K562 (cell line): ENCODE results near the gene C3AR1. TPM values are rescaled to one million over a fixed set of nuclear protein-coding genes. Genes with fewer than 3 reads are reported as not detected.

Experiments used
- C11orf30 ChIP-seq: fragments of 450-650 bp; IDR thresholded peaks from 2 replicates; pipeline ENCODE4 v1.6.1; 2016; ENCODE audit warnings: low read depth, mild to moderate bottlenecking
- CBFA2T3 ChIP-seq: fragments of 450-650 bp; IDR thresholded peaks from 2 replicates; pipeline ENCODE4 v1.6.1; 2017
- CREM ChIP-seq: IDR thresholded peaks from 2 replicates; pipeline ENCODE4 v1.6.1; 2014; ENCODE audit warnings: antibody characterized with exemption, low read depth
- DPF2 ChIP-seq: fragments of 450-650 bp; IDR thresholded peaks from 2 replicates; pipeline ENCODE4 v1.6.1; 2016
- ESRRA ChIP-seq: fragments of 450-650 bp; IDR thresholded peaks from 2 replicates; pipeline ENCODE4 v1.6.1; 2014; ENCODE audit warnings: low read depth, mild to moderate bottlenecking, moderate library complexity, borderline replicate concordance
- ETV6 ChIP-seq, 3 experiments: fragments of 150-350 bp in 1 of 3; sonication (generic) in 1 of 3; formaldehyde crosslinking in 1 of 3; IDR thresholded peaks; 2 replicates each; pipeline versions ENCODE4 v1.6.1 to v1.8.0; 2014 to 2022; ENCODE audit warnings: borderline replicate concordance in 2 of 3, low read depth in 2 of 3, antibody characterized with exemption in 1 of 3, low read length in 1 of 3, mild to moderate bottlenecking in 1 of 3, missing genetic modification reagents in 1 of 3
- FOSL1 ChIP-seq: fragments of 200-800 bp; sonication (Bioruptor generic); conservative IDR thresholded peaks from 2 replicates; pipeline ENCODE4 v1.6.1; 2016; ENCODE audit warnings: missing genetic modification characterization, missing compliant biosample characterization
- L3MBTL2 ChIP-seq: fragments of 450-650 bp; IDR thresholded peaks from 2 replicates; pipeline ENCODE4 v1.6.1; 2016; ENCODE audit warnings: mild to moderate bottlenecking, moderate library complexity
- MTA1 ChIP-seq: fragments of 450-650 bp; IDR thresholded peaks from 2 replicates; pipeline ENCODE4 v1.6.1; 2017; ENCODE audit warnings: borderline replicate concordance
- NR2C2 ChIP-seq, 2 experiments: fragments of 200-800 bp in 1 of 2; sonication (Bioruptor generic) in 1 of 2; sonication (generic) in 1 of 2; formaldehyde crosslinking in 1 of 2; IDR thresholded peaks; 2 replicates each; pipeline versions ENCODE4 v1.6.1 to v1.8.0; 2016 to 2022; ENCODE audit warnings: mild to moderate bottlenecking in 1 of 2, missing compliant biosample characterization in 1 of 2, missing genetic modification characterization in 1 of 2, missing genetic modification reagents in 1 of 2
- PHF8 ChIP-seq: fragments of 200-600 bp; sonication (generic); IDR thresholded peaks from 2 replicates; pipeline ENCODE4 v1.6.1; 2012; ENCODE audit warnings: mixed run types, mild to moderate bottlenecking, inconsistent platforms, low read length, moderate library complexity, borderline replicate concordance
- POLR2H ChIP-seq: IDR thresholded peaks from 2 replicates; pipeline ENCODE4 v1.6.1; 2016; ENCODE audit warnings: missing genetic modification characterization, low read depth, mild to moderate bottlenecking, control low read depth, missing compliant biosample characterization, moderate library complexity
- POLR3A ChIP-seq: IDR thresholded peaks from 2 replicates; pipeline ENCODE4 v1.6.1; 2011; ENCODE audit warnings: borderline replicate concordance, mild to moderate bottlenecking, moderate library complexity; ENCODE audit not compliant: insufficient read length, insufficient read depth; ENCODE audit errors: extremely low read depth
- RAD51 ChIP-seq: fragments of 450-650 bp; IDR thresholded peaks from 2 replicates; pipeline ENCODE4 v1.7.1; 2016; ENCODE audit warnings: low read depth, mild to moderate bottlenecking, borderline replicate concordance
- TBP ChIP-seq: optimal IDR thresholded peaks from 2 replicates; pipeline ENCODE3; 2011; ENCODE audit warnings: low read depth, low read length, improper control_type of control experiment
- ZFP30 ChIP-seq: fragments of 250-450 bp; sonication (Bioruptor Pico); IDR thresholded peaks from 2 replicates; pipeline ENCODE4 v1.8.0; 2022; ENCODE audit warnings: moderate library complexity, mild to moderate bottlenecking, inconsistent platforms, borderline replicate concordance
- ZNF644 ChIP-seq: fragments of 200-800 bp; sonication (Bioruptor generic); IDR thresholded peaks from 2 replicates; pipeline ENCODE4 v1.6.1; 2016; ENCODE audit warnings: low read depth, missing genetic modification characterization, missing compliant biosample characterization
- ZNF764 ChIP-seq: fragments of 250-450 bp; sonication (Bioruptor Pico); IDR thresholded peaks from 2 replicates; pipeline ENCODE4 v1.4.0; 2020; ENCODE audit warnings: low read depth, mild to moderate bottlenecking, moderate library complexity
- polyA plus RNA-seq, 8 experiments: library from polyadenylated mRNA; depleted of rRNA in 4 of 8; stranded (reverse) in 5 of 8; unstranded in 3 of 8; fragments of >200 nt; fragmentation: Nextera tagmentation in 2 of 8; fragmentation: Illumina TruSeq in 1 of 8; extraction: Ambion mirVana in 2 of 8; extraction: Trizol in 1 of 8; gene quantifications; 2 replicates each; pipeline versions ENCODE4 v1.2.1 to v1.2.3, GENCODE V29; 2011 to 2014; ENCODE audit warnings: inconsistent platforms in 1 of 8, missing spikeins in 1 of 8
- total RNA-seq, 7 experiments: library from RNA; depleted of rRNA in 6 of 7; stranded (reverse); fragments of >200 nt in 6 of 7; fragmentation: Illumina TruSeq in 2 of 7; extraction: Trizol in 2 of 7; gene quantifications; 2 replicates each; pipeline versions ENCODE4 v1.2.1 to v1.2.3, GENCODE V29; 2011 to 2021; ENCODE audit warnings: low replicate concordance in 1 of 7
- TF ChIP-seq, protein P1 (sequence below): fragments of 450-650 bp; IDR thresholded peaks from 2 replicates; pipeline ENCODE4 v1.6.1; 2018; ENCODE audit not compliant: partially characterized antibody
- TF ChIP-seq, protein P2 (sequence below): fragments of 450-650 bp; IDR thresholded peaks from 2 replicates; pipeline ENCODE4 v1.6.1; 2017; ENCODE audit warnings: antibody characterized with exemption, mild to moderate bottlenecking

The C3AR1 gene
- total and polyA plus RNA-seq, 9 of the 15 experiments (the other 6 are each of a cell fraction or from before 2014, with no cell fraction given) = 2.2 to 12.9 (median 5.3) TPM

DNA sequence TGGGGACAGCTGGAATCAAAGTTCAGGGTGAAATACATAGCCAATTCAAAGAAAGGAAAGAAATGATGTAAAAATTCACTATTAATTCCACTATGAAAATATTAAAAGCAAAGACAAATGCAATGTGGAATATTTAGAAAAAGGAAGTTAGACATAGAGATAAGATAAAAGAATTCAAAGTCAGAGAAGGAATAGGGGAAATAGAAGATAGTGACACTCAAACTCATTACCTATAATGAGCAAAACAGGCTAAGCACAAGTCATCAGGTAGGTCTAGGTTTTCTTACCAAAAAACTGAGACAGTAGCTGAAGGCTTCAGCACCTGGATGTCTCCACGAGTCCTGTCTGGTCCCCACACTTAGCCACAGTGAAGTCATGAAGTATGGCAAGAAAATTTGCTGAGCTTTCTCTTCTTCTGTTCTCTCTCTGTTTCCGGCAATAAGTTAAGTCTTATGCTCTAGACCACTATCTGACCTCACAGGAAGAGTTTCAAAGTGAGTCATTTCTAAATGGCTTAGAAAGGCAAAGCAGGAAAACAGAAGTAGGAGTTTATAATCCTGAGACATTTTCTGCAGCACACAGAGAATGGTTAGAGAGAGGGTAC, at the start of gene C3AR1 (continued):
- TF ChIP-seq, protein P1, sequence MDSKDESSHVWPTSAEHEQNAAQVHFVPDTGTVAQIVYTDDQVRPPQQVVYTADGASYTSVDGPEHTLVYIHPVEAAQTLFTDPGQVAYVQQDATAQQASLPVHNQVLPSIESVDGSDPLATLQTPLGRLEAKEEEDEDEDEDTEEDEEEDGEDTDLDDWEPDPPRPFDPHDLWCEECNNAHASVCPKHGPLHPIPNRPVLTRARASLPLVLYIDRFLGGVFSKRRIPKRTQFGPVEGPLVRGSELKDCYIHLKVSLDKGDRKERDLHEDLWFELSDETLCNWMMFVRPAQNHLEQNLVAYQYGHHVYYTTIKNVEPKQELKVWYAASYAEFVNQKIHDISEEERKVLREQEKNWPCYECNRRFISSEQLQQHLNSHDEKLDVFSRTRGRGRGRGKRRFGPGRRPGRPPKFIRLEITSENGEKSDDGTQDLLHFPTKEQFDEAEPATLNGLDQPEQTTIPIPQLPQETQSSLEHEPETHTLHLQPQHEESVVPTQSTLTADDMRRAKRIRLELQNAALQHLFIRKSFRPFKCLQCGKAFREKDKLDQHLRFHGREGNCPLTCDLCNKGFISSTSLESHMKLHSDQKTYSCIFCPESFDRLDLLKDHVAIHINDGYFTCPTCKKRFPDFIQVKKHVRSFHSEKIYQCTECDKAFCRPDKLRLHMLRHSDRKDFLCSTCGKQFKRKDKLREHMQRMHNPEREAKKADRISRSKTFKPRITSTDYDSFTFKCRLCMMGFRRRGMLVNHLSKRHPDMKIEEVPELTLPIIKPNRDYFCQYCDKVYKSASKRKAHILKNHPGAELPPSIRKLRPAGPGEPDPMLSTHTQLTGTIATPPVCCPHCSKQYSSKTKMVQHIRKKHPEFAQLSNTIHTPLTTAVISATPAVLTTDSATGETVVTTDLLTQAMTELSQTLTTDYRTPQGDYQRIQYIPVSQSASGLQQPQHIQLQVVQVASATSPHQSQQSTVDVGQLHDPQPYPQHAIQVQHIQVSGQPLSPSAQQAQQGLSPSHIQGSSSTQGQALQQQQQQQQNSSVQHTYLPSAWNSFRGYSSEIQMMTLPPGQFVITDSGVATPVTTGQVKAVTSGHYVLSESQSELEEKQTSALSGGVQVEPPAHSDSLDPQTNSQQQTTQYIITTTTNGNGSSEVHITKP = peak; percentile 7
- TF ChIP-seq C11orf30 (peak; percentile 96), PHF8 (peak; percentile 16; the same call in 1 of the 2 replicates), ZFP30 (CRISPR knock-in tag) (no peak), POLR2H (peak; percentile 56; the same call in 1 of the 2 replicates), ZNF644 (tag) (0 out of 2 replicates have a peak, but pooled peaks have one; percentile 53), POLR3A (no peak), RAD51 (no peak), CBFA2T3 (peak; percentile 45; the same call in 1 of the 2 replicates), MTA1 (peak; percentile 30; the same call in 1 of the 2 replicates), FOSL1 (tag) (peak; percentile 93), ZNF764 (CRISPR knock-in tag) (no peak), DPF2 (peak; percentile 82), ESRRA (0 out of 2 replicates have a peak, but pooled peaks have one; percentile 17), ETV6 (IDR thresholded peaks at IDR 0.05; ENCODE audit: borderline replicate concordance in 1 of 2, low read depth in 2 of 2, low read length in 1 of 2) (peak in 1 of 2 experiments; percentile 54; a peak in 1 of 4 replicates), ETV6 (CRISPR knock-in tag; IDR thresholded peaks at IDR 0.05; ENCODE audit: borderline replicate concordance) (no peak), NR2C2 (CRISPR knock-in tag; IDR thresholded peaks at IDR 0.05) (no peak), NR2C2 (tag; IDR thresholded peaks at IDR 0.05) (peak; percentile 72), CREM (peak; percentile 26; the same call in 1 of the 2 replicates), L3MBTL2 (peak; percentile 29; the same call in 1 of the 2 replicates), TBP (peak; percentile 23)
- TF ChIP-seq, protein P2, sequence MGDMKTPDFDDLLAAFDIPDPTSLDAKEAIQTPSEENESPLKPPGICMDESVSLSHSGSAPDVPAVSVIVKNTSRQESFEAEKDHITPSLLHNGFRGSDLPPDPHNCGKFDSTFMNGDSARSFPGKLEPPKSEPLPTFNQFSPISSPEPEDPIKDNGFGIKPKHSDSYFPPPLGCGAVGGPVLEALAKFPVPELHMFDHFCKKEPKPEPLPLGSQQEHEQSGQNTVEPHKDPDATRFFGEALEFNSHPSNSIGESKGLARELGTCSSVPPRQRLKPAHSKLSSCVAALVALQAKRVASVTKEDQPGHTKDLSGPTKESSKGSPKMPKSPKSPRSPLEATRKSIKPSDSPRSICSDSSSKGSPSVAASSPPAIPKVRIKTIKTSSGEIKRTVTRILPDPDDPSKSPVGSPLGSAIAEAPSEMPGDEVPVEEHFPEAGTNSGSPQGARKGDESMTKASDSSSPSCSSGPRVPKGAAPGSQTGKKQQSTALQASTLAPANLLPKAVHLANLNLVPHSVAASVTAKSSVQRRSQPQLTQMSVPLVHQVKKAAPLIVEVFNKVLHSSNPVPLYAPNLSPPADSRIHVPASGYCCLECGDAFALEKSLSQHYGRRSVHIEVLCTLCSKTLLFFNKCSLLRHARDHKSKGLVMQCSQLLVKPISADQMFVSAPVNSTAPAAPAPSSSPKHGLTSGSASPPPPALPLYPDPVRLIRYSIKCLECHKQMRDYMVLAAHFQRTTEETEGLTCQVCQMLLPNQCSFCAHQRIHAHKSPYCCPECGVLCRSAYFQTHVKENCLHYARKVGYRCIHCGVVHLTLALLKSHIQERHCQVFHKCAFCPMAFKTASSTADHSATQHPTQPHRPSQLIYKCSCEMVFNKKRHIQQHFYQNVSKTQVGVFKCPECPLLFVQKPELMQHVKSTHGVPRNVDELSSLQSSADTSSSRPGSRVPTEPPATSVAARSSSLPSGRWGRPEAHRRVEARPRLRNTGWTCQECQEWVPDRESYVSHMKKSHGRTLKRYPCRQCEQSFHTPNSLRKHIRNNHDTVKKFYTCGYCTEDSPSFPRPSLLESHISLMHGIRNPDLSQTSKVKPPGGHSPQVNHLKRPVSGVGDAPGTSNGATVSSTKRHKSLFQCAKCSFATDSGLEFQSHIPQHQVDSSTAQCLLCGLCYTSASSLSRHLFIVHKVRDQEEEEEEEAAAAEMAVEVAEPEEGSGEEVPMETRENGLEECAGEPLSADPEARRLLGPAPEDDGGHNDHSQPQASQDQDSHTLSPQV = peak; percentile 62; the same call in 1 of the 2 replicates
